Sigmoid colon (tissue), 7 donors: Measurements from ENCODE around the gene CHI3L2. TPM values are rescaled to one million over a fixed set of nuclear protein-coding genes. Genes with fewer than 3 reads are reported as not detected.

ENCODE experiments used
- DNase-seq: peaks from one replicate; pipeline ENCODE4 v3.0.0-alpha.2; 2019
- H3K27ac ChIP-seq, 4 donors: fragments of 200-600 bp; sonication (generic); one replicate each; pipeline ENCODE4 v1.5.1; 2016 to 2019; ENCODE audit warnings: mild to moderate bottlenecking in 1 of 4
- H3K27me3 ChIP-seq, 3 donors: fragments of 200-600 bp; sonication (generic); one replicate each; pipeline ENCODE4 v1.5.1; 2019; ENCODE audit warnings: mild to moderate bottlenecking in 1 of 3
- H3K36me3 ChIP-seq, 4 donors: fragments of 200-600 bp; sonication (generic); one replicate each; pipeline ENCODE4 v1.5.1; 2016 to 2019
- H3K4me1 ChIP-seq, 4 donors: fragments of 200-600 bp; sonication (generic); one replicate each; pipeline ENCODE4 v1.5.1; 2017 to 2019
- H3K4me3 ChIP-seq, 4 donors: fragments of 200-600 bp; sonication (generic); one replicate each; pipeline ENCODE4 v1.5.1; 2017 to 2019; ENCODE audit warnings: mild to moderate bottlenecking in 2 of 4, moderate library complexity in 1 of 4
- H3K9me3 ChIP-seq, 4 donors: fragments of 200-600 bp in 3 of 4; sonication (generic) in 3 of 4; one replicate each; pipeline versions ENCODE4 v1.5.1 to v1.6.1; 2013 to 2019
- CTCF ChIP-seq, 4 experiments: fragments of 450-650 bp in 3 of 4; fragments of 200-600 bp in 1 of 4; IDR thresholded peaks; one replicate each; pipeline ENCODE4 v1.5.1; 2016 to 2019; ENCODE audit warnings: antibody characterized with exemption in 4 of 4, mild to moderate bottlenecking in 3 of 4, moderate library complexity in 2 of 4
- EP300 ChIP-seq, 4 donors: sonication (generic); formaldehyde crosslinking; IDR thresholded peaks; one replicate each; pipeline ENCODE4 v1.6.1; 2017; ENCODE audit warnings: antibody characterized with exemption in 4 of 4
- POLR2A ChIP-seq, 2 donors: fragments of 450-650 bp; IDR thresholded peaks; one replicate each; pipeline ENCODE4 v1.6.1; 2016; ENCODE audit warnings: antibody characterized with exemption in 2 of 2, mild to moderate bottlenecking in 2 of 2, moderate library complexity in 2 of 2
- POLR2AphosphoS5 ChIP-seq, 4 donors: sonication (generic); formaldehyde crosslinking; IDR thresholded peaks; one replicate each; pipeline ENCODE4 v1.6.1; 2017; ENCODE audit warnings: antibody characterized with exemption in 4 of 4
- WGBS, 2 donors: extraction: QIAGEN DNeasy Blood & Tissue Kit; methylation state at CpG; one replicate each; pipeline ENCODE4 v1.1.7; 2013; 5-methylcytosine and 5-hydroxymethylcytosine counted together
- intact Hi-C: fragments of 100-400 bp; cut with DNase I; formaldehyde crosslinking; loops from one replicate; pipeline ENCODE4 v1.15.1; 2023
- polyA plus RNA-seq, 3 donors: library from polyadenylated mRNA; stranded (reverse); fragments of 200-250 nt; gene quantifications; one replicate each; pipeline ENCODE4 v1.2.3, GENCODE V29; 2013
- total RNA-seq, 4 donors: library from RNA; depleted of rRNA; stranded (reverse); fragments of >200 nt; gene quantifications; one replicate each; pipeline ENCODE4 v1.1.0, GENCODE V29; 2016
- donor health status: healthy with polysubstance abuse.
- donor health status: Bipolar disorder and iron deficiency.
- donor health status: healthy.

Gene CHI3L2
- total and polyA plus RNA-seq, 7 donors = 0.71 to 11.0 (median 2.2) TPM; not detected in 3

GRCh38 chr1:111211921-111212320 is 15.6 kb upstream of the CHI3L2 start:
- no peak for DNase-seq
- no peaks in the 10 kb centered on the region for H3K9me3 ChIP-seq
- intact Hi-C loops = no loop called here
- TF ChIP-seq POLR2A (IDR thresholded peaks at IDR 0.05) (no peak), POLR2AphosphoS5 (IDR thresholded peaks at IDR 0.05) (no peak), EP300 (IDR thresholded peaks at IDR 0.05) (no peak), CTCF (IDR thresholded peaks at IDR 0.05) (no peak)
- no peaks in the 10 kb centered on the region for H3K4me1 ChIP-seq
- no peak overlapping the region for H3K4me3 ChIP-seq
- WGBS, 2 donors = 90 to 95% methylated on average over 1 of the region's 1 CpG
- no peaks in the 10 kb centered on the region for H3K36me3 ChIP-seq
- no peak overlapping the region for H3K27ac ChIP-seq
- no peaks in the 10 kb centered on the region for H3K27me3 ChIP-seq

- no peaks in the 10 kb centered on the region for H3K9me3 ChIP-seq
- no peak overlapping the region for H3K27ac ChIP-seq
- H3K27me3 ChIP-seq = no peaks in the 10 kb centered on the region
- WGBS, 2 donors = 81 to 93% methylated on average over 5 of the region's 5 CpGs
- no peak for DNase-seq
- H3K36me3 ChIP-seq = no peaks in the 10 kb centered on the region
- TF ChIP-seq CTCF (IDR thresholded peaks at IDR 0.05) = no peak
- no peak for TF ChIP-seq POLR2A (IDR thresholded peaks at IDR 0.05)
- TF ChIP-seq POLR2AphosphoS5 (IDR thresholded peaks at IDR 0.05) = no peak
- TF ChIP-seq EP300 (IDR thresholded peaks at IDR 0.05) = no peak
- intact Hi-C loops = no loop called here
- H3K4me1 ChIP-seq = no peaks in the 10 kb centered on the region
- no peak overlapping the region for H3K4me3 ChIP-seq
Measured at GRCh38 chr1:111212634-111213335, 14.7 kb upstream of the CHI3L2 start.

- H3K4me1 ChIP-seq = no peaks in the 10 kb centered on the region
- H3K36me3 ChIP-seq = no peaks in the 10 kb centered on the region
- no peaks in the 10 kb centered on the region for H3K9me3 ChIP-seq
- no peaks in the 10 kb centered on the region for H3K27me3 ChIP-seq
- intact Hi-C loops = no loop called here
- TF ChIP-seq POLR2A (IDR thresholded peaks at IDR 0.05) (no peak), CTCF (IDR thresholded peaks at IDR 0.05) (no peak), EP300 (IDR thresholded peaks at IDR 0.05) (no peak), POLR2AphosphoS5 (IDR thresholded peaks at IDR 0.05) (no peak)
- DNase-seq = no peak
- WGBS, 2 donors = 75 to 87% methylated on average over 6 of the region's 6 CpGs
- no peak overlapping the region for H3K4me3 ChIP-seq
- no peak overlapping the region for H3K27ac ChIP-seq
Measured at GRCh38 chr1:111213412-111213811, 14.1 kb upstream of the CHI3L2 start.

GRCh38 chr1:111214074-111214801 is 13.3 kb upstream of the CHI3L2 start:
- intact Hi-C loops = no loop called here
- WGBS, 2 donors = 56 to 85% methylated on average over 6 of the region's 6 CpGs
- no peak for TF ChIP-seq POLR2AphosphoS5 (IDR thresholded peaks at IDR 0.05)
- TF ChIP-seq CTCF (IDR thresholded peaks at IDR 0.05) = no peak
- no peak for TF ChIP-seq EP300 (IDR thresholded peaks at IDR 0.05)
- TF ChIP-seq POLR2A (IDR thresholded peaks at IDR 0.05) = no peak

More at GRCh38 chr1:111214074-111214801, 13.3 kb upstream of the CHI3L2 start:
- no peak overlapping the region for H3K27ac ChIP-seq
- H3K36me3 ChIP-seq = no peaks in the 10 kb centered on the region
- H3K9me3 ChIP-seq = no peaks in the 10 kb centered on the region
- no peaks in the 10 kb centered on the region for H3K4me1 ChIP-seq
- H3K27me3 ChIP-seq = no peaks in the 10 kb centered on the region
- DNase-seq = no peak
- H3K4me3 ChIP-seq = no peak overlapping the region
